ENCODE results near the gene TSPO2.

TSPO2 gene

DNA sequence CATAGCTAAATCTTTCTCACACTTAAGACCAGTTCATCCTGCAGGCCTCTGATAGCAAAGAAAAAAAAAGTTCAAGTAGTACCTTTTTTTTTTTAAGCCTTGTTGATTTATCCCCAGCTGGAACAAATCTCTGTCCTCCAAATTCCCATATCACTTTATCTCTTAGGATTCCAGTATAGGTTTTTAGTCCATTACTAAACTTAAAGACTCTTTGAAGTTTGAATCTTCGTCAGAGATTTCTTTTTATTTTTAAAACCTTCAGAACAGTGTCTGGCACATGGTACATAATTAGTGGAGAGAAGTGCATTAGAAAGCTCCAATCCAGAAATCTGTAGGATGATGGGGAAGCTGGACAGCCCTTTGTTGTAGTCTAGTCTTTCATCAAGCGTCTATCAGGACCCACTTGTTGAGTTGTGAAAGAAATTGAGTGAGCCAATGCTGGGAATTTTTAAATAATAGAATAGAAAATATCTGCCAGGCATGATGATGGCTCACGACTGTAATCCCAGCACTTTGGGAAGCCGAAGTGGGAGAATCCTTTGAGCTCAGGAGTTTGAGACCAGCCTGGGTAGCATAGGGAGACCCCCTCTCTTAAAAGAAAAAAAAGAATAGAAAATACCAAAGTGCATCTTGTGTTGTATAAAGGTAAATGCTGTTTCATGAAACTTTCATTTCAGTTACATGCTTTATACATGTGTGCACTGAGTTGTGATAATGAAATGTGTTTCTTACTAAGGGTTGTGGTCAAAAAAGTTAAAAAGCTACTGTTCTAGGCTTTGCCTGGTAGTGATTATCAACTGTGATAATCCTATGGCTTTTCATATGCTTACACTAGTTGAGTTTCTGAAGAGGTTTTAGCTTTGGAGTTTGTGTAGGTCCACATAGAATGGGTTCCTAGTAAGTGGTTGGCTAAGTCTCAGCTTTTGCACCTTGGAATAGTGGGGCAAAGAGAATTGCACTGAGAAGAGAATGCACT lies 33.7 kb downstream of the TSPO2 start:
- no peak for DNase-seq (ENCODE audit: low spot score)

DNA sequence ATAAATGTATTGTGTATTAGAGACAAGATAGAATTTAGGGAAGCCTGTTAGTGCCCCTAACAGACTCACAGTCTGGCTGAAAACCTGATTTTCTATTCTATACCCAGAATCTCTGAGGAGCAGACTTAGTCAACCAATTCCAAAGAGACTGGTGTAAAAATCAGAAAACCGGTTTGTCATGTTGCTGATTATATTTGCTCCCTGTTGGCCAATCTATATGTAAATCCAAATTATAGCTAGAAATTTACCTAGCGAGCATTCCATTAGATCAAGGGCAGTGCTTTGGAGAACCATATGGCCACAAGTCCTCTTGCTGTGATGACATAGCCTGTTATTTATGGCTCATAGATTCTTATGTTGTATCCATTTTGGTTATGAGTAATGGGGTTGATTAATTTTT lies 35.3 kb downstream of the TSPO2 start:
- no peak for DNase-seq (ENCODE audit: low spot score)

- no peak for DNase-seq (ENCODE audit: low spot score)
These were observed 35.8 kb downstream of the TSPO2 start for GRCh38 chr6:41078101-41078500.

- DNase-seq (ENCODE audit: low spot score) = no peak
These were observed 36.8 kb downstream of the TSPO2 start for GRCh38 chr6:41079080-41079479.

- DNase-seq (ENCODE audit: low spot score) = no peak
These were observed 38.4 kb downstream of the TSPO2 start for GRCh38 chr6:41080621-41081020.

DNA sequence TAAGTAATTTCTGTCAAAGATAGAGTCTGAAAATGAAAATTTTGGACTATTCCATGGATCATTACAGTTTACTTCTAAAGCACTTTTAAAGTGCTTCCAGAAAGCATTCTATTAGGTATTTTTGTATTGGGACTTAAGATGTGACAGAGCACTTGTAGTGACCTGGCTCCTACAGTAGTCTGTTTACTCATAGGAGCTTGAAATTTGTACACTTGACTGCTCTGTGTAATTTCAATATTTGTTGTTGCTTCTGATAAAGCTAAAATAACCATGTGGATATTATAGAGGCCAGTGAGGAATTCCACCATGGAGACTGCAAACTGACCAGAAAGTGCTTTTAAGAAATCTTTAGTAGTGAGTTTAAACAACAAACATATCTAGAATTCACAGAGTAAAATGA lies 40.8 kb downstream of the TSPO2 start:
- no peak for DNase-seq (ENCODE audit: low spot score)

GRCh38 chr6:41085182-41085581 lies 42.9 kb downstream of the TSPO2 start:
- DNase-seq (ENCODE audit: low spot score) = no peak

DNA sequence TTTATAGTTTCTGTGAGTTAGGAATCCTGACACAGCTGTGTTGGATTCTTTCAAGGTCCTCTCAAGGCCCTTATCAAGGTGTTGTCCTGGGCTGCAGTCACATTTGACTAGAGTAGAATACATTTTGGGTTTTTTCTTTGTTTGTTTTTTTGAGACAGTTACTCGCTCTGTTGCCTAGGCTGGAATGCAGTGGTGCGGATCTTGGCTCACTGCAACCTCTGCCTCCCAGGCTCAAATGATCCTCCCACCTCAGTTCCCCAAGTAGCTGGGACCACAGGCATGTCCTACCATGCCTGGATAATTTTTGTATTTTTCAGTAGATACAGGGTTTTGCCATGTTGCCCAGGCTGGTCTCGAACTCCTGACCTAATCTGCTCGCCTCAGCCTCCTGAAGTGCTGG lies 46.2 kb downstream of the TSPO2 start:
- no peak for DNase-seq (ENCODE audit: low spot score)

DNA sequence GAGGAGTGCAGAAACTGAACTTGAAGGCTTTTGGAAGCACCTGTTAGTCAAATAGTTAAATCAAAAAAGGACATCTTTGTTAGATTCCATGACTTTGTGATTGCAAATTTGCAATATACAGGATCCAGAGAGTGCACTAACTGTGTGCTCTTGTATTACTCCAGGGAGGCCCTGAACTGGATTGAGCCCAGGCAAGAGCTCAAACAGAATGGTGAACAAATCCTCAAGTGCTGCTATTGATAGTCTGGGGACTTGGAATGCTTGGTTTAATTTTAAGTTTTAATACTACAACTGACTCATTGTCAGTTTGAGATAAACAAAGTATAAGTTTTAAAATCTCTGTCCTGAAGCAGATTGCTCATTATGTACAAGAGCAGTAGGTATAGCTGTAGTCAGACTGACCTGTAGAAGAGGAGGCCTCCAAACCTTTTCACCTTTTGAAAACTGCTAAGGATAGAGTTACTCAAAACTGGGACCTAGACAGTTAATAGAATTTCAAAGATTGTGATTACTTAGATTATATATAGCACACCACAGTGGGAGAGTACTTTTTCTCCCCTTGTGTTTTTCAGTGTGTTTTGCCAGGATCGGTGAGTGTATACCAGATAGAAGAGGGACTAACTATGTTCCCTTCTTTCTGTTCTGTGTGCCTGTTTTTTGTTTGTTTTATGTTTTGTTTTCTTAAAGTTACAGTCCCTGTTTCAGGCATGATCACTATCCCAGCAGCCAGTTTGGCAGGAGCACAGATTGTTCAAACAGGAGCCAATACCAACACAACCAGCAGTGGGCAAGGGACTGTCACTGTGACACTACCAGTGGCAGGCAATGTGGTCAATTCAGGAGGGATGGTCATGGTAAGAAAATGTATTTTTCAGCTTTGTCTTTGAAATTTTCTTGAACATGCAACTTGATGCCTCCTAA lies 48.8 kb downstream of the TSPO2 start:
- DNase-seq (ENCODE audit: low spot score) = no peak

GRCh38 chr6:41092421-41093140 lies 50.3 kb downstream of the TSPO2 start:
- no peak for DNase-seq (ENCODE audit: low spot score)

DNA sequence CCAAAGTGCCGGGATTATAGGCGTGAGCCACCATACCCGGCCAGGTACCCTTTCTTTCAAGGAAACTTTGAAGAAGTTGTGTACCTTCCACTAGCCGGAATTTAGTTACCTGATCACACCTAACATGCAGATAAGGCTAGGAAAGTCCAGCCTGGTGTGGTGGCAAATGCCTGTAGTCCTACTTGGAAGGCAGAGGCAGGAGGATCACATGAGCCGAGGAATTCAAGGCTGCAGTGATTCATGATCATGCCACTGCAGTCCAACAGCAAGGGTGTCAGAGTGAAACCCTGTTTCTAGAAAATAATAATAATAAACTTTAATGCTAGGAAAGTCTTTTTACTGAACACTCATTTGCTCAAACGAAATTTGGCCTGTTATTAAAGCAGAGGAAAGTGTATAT lies 51.5 kb downstream of the TSPO2 start:
- no peak for DNase-seq (ENCODE audit: low spot score)
